K562 (cell line): ENCODE measurements around the gene GIPC3. TPM values are rescaled to one million over a fixed set of nuclear protein-coding genes. Genes with fewer than 3 reads are reported as not detected.

ENCODE experiments used
- ATAC-seq: fragments of 200-7000 bp; cut with Tn5 transposase; 3 replicates; pipeline ENCODE4 v1.9.1; 2020; ENCODE audit warnings: moderate library complexity
- BruUV-seq: library from RNA; stranded (reverse); fragments of 400-500 nt; replicated peaks from 2 replicates; lab custom pipeline; 2021; lab: Mats Ljungman, UMichigan
- CTCF ChIA-PET: fragments of 300-600 bp; formaldehyde crosslinking; extraction: SDS; loops from one replicate; lab custom pipeline; 2021; ENCODE audit warnings: low intra/inter-chr PET ratio; lab: Yijun Ruan, JAX
- POLR2A ChIA-PET: fragments of 300-600, 350-650 bp; sonication (Branson Sonifier 250); formaldehyde crosslinking; extraction: SDS; loops from one replicate; lab custom pipeline; 2021; ENCODE audit warnings: antibody characterized with exemption, inconsistent platforms; lab: Yijun Ruan, JAX
- DNase-seq, 4 experiments: peaks; one replicate each; pipeline versions ENCODE4 v3.0.0 to v3.0.0-alpha.2; 2011 to 2018; ENCODE audit warnings: low spot score in 3 of 4, mixed read lengths in 3 of 4; ENCODE audit errors: extremely low read depth in 1 of 4
- FAIRE-seq: peaks from 2 replicates; lab custom pipeline; 2011; peaks lifted over from hg19 to GRCh38; lab: Jason Lieb, UNC
- H2AFZ ChIP-seq: 2 replicates; pipeline ENCODE4 v1.6.0; 2011; ENCODE audit warnings: low read depth, low read length, control low read depth, inconsistent platforms
- H3K27ac ChIP-seq: fragments of 200-600 bp; 3 replicates; pipeline ENCODE4 v1.8.0; 2011; ENCODE audit warnings: low read depth, mild to moderate bottlenecking, control low read depth, inconsistent platforms, low read length, moderate library complexity, mixed read lengths; ENCODE audit errors: extremely low read depth
- H3K27me3 ChIP-seq, 2 experiments: fragments of 300-600 bp in 1 of 2; 2 replicates in 1 of 2; 3 replicates in 1 of 2; pipeline versions ENCODE4 v1.6.0 to v1.8.0; 2011; ENCODE audit warnings: inconsistent platforms in 2 of 2, low read length in 2 of 2, mild to moderate bottlenecking in 1 of 2, mixed read lengths in 1 of 2, moderate library complexity in 1 of 2; ENCODE audit not compliant: control insufficient read depth in 2 of 2, insufficient read depth in 2 of 2
- H3K36me3 ChIP-seq: fragments of 300-600 bp; 3 replicates; pipeline ENCODE4 v1.8.0; 2011; ENCODE audit warnings: mild to moderate bottlenecking, low read length, inconsistent platforms; ENCODE audit not compliant: control insufficient read depth, insufficient read depth
- H3K4me1 ChIP-seq, 2 experiments: fragments of 200-600 bp in 1 of 2; replicated peaks in 1 of 2; 2 replicates in 1 of 2; 3 replicates in 1 of 2; pipeline versions ENCODE4 v1.5.1 to v1.8.0; 2011; ENCODE audit warnings: inconsistent platforms in 2 of 2, low read length in 2 of 2, mild to moderate bottlenecking in 1 of 2, mixed read lengths in 1 of 2, moderate library complexity in 1 of 2; ENCODE audit not compliant: control insufficient read depth in 2 of 2, insufficient read depth in 2 of 2
- H3K4me2 ChIP-seq: 2 replicates; pipeline ENCODE4 v1.6.1; 2011; ENCODE audit warnings: low read length, control low read depth, inconsistent platforms, mixed read lengths; ENCODE audit not compliant: insufficient read depth
- H3K4me3 ChIP-seq: fragments of 200-600 bp; sonication (generic), shearing (Covaris generic); 2 replicates; pipeline ENCODE4 v1.5.1; 2016; ENCODE audit warnings: control low read depth, inconsistent platforms
- H3K79me2 ChIP-seq: fragments of 200-600 bp; 3 replicates; pipeline ENCODE4 v1.8.0; 2011; ENCODE audit warnings: low read length, inconsistent platforms; ENCODE audit not compliant: control insufficient read depth, insufficient read depth
- H3K9ac ChIP-seq, 2 experiments: 2 replicates each; pipeline versions ENCODE4 v1.6.0 to v1.6.1; 2011; ENCODE audit warnings: low read depth in 2 of 2, low read length in 2 of 2, control low read depth in 1 of 2, inconsistent platforms in 1 of 2, mild to moderate bottlenecking in 1 of 2, mixed read lengths in 1 of 2; ENCODE audit not compliant: insufficient read depth in 1 of 2
- H3K9me1 ChIP-seq: one replicate; pipeline ENCODE4 v1.6.0; 2011; ENCODE audit warnings: inconsistent platforms, mild to moderate bottlenecking, low read length, moderate library complexity; ENCODE audit not compliant: control insufficient read depth, insufficient read depth
- H3K9me3 ChIP-seq: replicated peaks from 2 replicates; pipeline ENCODE4 v1.5.1; 2011; ENCODE audit warnings: low read depth, low read length, inconsistent platforms; ENCODE audit not compliant: control insufficient read depth, insufficient read depth
- H4K20me1 ChIP-seq: replicated peaks from 2 replicates; pipeline ENCODE4 v1.6.1; 2011; ENCODE audit warnings: low read length, inconsistent platforms, mixed read lengths; ENCODE audit not compliant: control insufficient read depth, insufficient read depth
- BCOR ChIP-seq: fragments of 450-650 bp; IDR thresholded peaks from 2 replicates; pipeline ENCODE4 v1.6.1; 2016
- DPF2 ChIP-seq: fragments of 450-650 bp; IDR thresholded peaks from 2 replicates; pipeline ENCODE4 v1.6.1; 2016
- ETV1 ChIP-seq: fragments of 450-650 bp; conservative IDR thresholded peaks from 2 replicates; pipeline ENCODE4 v1.6.1; 2016; ENCODE audit warnings: missing genetic modification characterization, control low read depth, low read depth, missing compliant biosample characterization
- FOXA1 ChIP-seq: fragments of 450-650 bp; IDR thresholded peaks from 2 replicates; pipeline ENCODE4 v1.6.1; 2016; ENCODE audit warnings: mild to moderate bottlenecking, borderline replicate concordance
- NR1H2 ChIP-seq: sonication (generic); formaldehyde crosslinking; IDR thresholded peaks from 2 replicates; pipeline ENCODE4 v1.4.0; 2020; ENCODE audit warnings: mild to moderate bottlenecking, missing genetic modification reagents
- NR4A1 ChIP-seq, 2 experiments: fragments of 250-450 bp in 1 of 2; fragments of 450-650 bp in 1 of 2; sonication (Bioruptor Pico) in 1 of 2; IDR thresholded peaks; 2 replicates each; pipeline versions ENCODE4 v1.4.0 to v1.6.1; 2016 to 2020; ENCODE audit warnings: mild to moderate bottlenecking in 2 of 2, missing compliant biosample characterization in 1 of 2, missing genetic modification characterization in 1 of 2, moderate library complexity in 1 of 2
- POLR2A ChIP-seq: fragments of 450-650 bp; conservative IDR thresholded peaks from 2 replicates; pipeline ENCODE4 v1.6.1; 2016
- ZNF212 ChIP-seq: fragments of 450-650 bp; formaldehyde crosslinking; IDR thresholded peaks from 2 replicates; pipeline ENCODE4 v1.4.0; 2020; ENCODE audit warnings: mild to moderate bottlenecking
- ZNF431 ChIP-seq: sonication (generic); formaldehyde crosslinking; IDR thresholded peaks from 2 replicates; pipeline ENCODE4 v1.8.0; 2022; ENCODE audit warnings: mild to moderate bottlenecking, missing genetic modification reagents
- ZNF589 ChIP-seq: fragments of 200-800 bp; sonication (Bioruptor generic); IDR thresholded peaks from 2 replicates; pipeline ENCODE4 v1.6.1; 2016; ENCODE audit warnings: low read depth, missing genetic modification characterization, missing compliant biosample characterization
- WGBS: fragments of 100-300 bp; shearing (Covaris generic); methylation state at CpG from one replicate; pipeline ENCODE4 v1.1.6; 2016; ENCODE audit warnings: low coverage, mixed read lengths; ENCODE audit not compliant: insufficient coverage; ENCODE audit errors: missing lambda C conversion rate; 5-methylcytosine and 5-hydroxymethylcytosine counted together
- in situ Hi-C: fragments of 300-500 bp; cut with MboI; formaldehyde crosslinking; loops from 4 replicates; pipeline ENCODE4 v1.15.0; 2018; ENCODE audit warnings: inconsistent platforms, mixed read lengths
- intact Hi-C: fragments of 100-400 bp; cut with micrococcal nuclease; formaldehyde crosslinking; loops from 2 replicates; pipeline ENCODE4 v1.14.2; 2022
- polyA plus RNA-seq, 8 experiments: library from polyadenylated mRNA; depleted of rRNA in 4 of 8; stranded (reverse) in 5 of 8; unstranded in 3 of 8; fragments of >200 nt; fragmentation: Nextera tagmentation in 2 of 8; fragmentation: Illumina TruSeq in 1 of 8; extraction: Ambion mirVana in 2 of 8; extraction: Trizol in 1 of 8; gene quantifications; 2 replicates each; pipeline versions ENCODE4 v1.2.1 to v1.2.3, GENCODE V29; 2011 to 2014; ENCODE audit warnings: inconsistent platforms in 1 of 8, missing spikeins in 1 of 8
- total RNA-seq, 7 experiments: library from RNA; depleted of rRNA in 6 of 7; stranded (reverse); fragments of >200 nt in 6 of 7; fragmentation: Illumina TruSeq in 2 of 7; extraction: Trizol in 2 of 7; gene quantifications; 2 replicates each; pipeline versions ENCODE4 v1.2.1 to v1.2.3, GENCODE V29; 2011 to 2021; ENCODE audit warnings: low replicate concordance in 1 of 7
- TF ChIP-seq, protein P1 (sequence below): fragments of 250-450 bp; sonication (Bioruptor Pico); IDR thresholded peaks from 2 replicates; pipeline ENCODE4 v1.4.0; 2020; ENCODE audit warnings: borderline replicate concordance
- TF ChIP-seq, protein P2 (sequence below): fragments of 450-650 bp; IDR thresholded peaks from 2 replicates; pipeline ENCODE4 v1.6.1; 2016; ENCODE audit warnings: antibody characterized with exemption
- TF ChIP-seq, protein P3 (sequence below): fragments of 250-450 bp; sonication (Bioruptor Pico); IDR thresholded peaks from 2 replicates; pipeline ENCODE4 v1.8.0; 2022; ENCODE audit warnings: inconsistent platforms
- TF ChIP-seq, protein P4 (sequence below): fragments of 250-450 bp; sonication (Bioruptor Pico); IDR thresholded peaks from 2 replicates; pipeline ENCODE4 v1.5.0; 2020; ENCODE audit warnings: mild to moderate bottlenecking, borderline replicate concordance

The GIPC3 gene
- total and polyA plus RNA-seq, 9 of the 15 experiments (the other 6 are each of a cell fraction or from before 2014, with no cell fraction given), result 0.03 to 3.6 (median 1.5) TPM; not detected in 1

DNA sequence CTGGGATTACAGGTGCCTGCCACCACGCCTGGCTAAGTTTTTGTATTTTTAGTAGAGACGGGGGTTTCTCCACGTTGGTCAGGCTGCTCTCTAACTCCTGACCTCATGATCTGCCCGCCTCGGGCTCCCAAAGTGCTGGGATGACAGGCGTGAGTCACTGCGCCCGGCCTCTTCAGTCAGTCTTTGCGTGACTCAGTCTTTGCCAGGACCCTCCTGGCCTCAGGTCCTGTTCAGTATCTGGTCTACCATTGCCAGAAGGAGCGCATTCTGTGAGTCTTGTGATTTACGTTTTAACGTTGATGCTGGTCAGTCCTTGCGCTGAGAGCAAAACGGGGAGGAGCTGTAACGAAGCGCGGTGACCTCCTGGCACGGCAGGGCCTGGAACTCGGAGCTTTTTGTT is 20.1 kb upstream of the GIPC3 start:
- H3K9me3 ChIP-seq, result no peaks in the 10 kb centered on the region
- H4K20me1 ChIP-seq, result no peaks in the 10 kb centered on the region
- ChIA-PET CTCF (no interaction called here), POLR2A (interaction anchor here (0.7 to 0.9 kb wide), 2 partner anchors 26 to 197 kb away, joined by 3 read pairs; partner anchors contain the start of gene MRPL54)
- peak; percentile 73 for FAIRE-seq
- peak; percentile 16; the same call in 1 of the 3 replicates for ATAC-seq
- peak overlapping the region; percentile 48; the same call in 1 of the 3 replicates for H3K27ac ChIP-seq
- 46% methylated on average over 19 of the region's 19 CpGs for WGBS
- in situ Hi-C loops, result no loop called here
- H3K9ac ChIP-seq, result peak overlapping the region in 1 of 2 experiments; percentile 0; a peak in 1 of 4 replicates
- no peak overlapping the region; the same call in 1 of the 2 replicates for H3K4me2 ChIP-seq
- no peaks in the 10 kb centered on the region for H3K79me2 ChIP-seq
- DNase-seq, result peak in 1 of 4 experiments; percentile 67
- H3K27me3 ChIP-seq, result no peaks in the 10 kb centered on the region
- H3K4me3 ChIP-seq, result no peak overlapping the region
- H2AFZ ChIP-seq, result no peak overlapping the region
- peaks cover 16 to 54% of the 10 kb centered on the region in 2 experiments; a peak in 4 of 5 replicates for H3K4me1 ChIP-seq
- no peaks in the 10 kb centered on the region for H3K9me1 ChIP-seq
- H3K36me3 ChIP-seq, result no peaks in the 10 kb centered on the region
- intact Hi-C loops, result no loop called here
- BruUV-seq, result no TSS peak
- no peak for TF ChIP-seq ETV1
- no peak for TF ChIP-seq FOXA1
- TF ChIP-seq, protein P1, sequence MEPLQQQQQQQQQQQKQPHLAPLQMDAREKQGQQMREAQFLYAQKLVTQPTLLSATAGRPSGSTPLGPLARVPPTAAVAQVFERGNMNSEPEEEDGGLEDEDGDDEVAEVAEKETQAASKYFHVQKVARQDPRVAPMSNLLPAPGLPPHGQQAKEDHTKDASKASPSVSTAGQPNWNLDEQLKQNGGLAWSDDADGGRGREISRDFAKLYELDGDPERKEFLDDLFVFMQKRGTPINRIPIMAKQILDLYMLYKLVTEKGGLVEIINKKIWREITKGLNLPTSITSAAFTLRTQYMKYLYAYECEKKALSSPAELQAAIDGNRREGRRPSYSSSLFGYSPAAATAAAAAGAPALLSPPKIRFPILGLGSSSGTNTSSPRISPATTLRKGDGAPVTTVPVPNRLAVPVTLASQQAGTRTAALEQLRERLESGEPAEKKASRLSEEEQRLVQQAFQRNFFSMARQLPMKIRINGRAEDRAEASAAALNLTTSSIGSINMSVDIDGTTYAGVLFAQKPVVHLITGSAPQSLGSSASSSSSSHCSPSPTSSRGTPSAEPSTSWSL (CRISPR knock-in tag), result no peak
- TF ChIP-seq ZNF589 (CRISPR knock-in tag), result no peak; the same call in 1 of the 2 replicates
- TF ChIP-seq, protein P2, sequence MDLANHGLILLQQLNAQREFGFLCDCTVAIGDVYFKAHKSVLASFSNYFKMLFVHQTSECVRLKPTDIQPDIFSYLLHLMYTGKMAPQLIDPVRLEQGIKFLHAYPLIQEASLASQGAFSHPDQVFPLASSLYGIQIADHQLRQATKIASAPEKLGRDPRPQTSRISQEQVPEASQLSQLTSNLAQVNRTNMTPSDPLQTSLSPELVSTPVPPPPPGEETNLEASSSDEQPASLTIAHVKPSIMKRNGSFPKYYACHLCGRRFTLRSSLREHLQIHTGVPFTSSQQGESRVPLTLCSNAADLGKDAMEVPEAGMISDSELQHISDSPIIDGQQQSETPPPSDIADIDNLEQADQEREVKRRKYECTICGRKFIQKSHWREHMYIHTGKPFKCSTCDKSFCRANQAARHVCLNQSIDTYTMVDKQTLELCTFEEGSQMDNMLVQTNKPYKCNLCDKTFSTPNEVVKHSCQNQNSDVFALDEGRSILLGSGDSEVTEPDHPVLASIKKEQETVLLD, result no peak
- no peak for TF ChIP-seq POLR2A
- TF ChIP-seq ZNF431 (CRISPR knock-in tag), result no peak
- no peak for TF ChIP-seq BCOR
- 0 out of 2 replicates have a peak, but pooled peaks have one; percentile 43 for TF ChIP-seq DPF2
- no peak for TF ChIP-seq NR1H2
- TF ChIP-seq NR4A1 (CRISPR knock-in tag; IDR thresholded peaks at IDR 0.05), result no peak
- no peak for TF ChIP-seq NR4A1 (tag; IDR thresholded peaks at IDR 0.05)
- no peak for TF ChIP-seq ZNF212 (CRISPR knock-in tag)
- TF ChIP-seq, protein P3, sequence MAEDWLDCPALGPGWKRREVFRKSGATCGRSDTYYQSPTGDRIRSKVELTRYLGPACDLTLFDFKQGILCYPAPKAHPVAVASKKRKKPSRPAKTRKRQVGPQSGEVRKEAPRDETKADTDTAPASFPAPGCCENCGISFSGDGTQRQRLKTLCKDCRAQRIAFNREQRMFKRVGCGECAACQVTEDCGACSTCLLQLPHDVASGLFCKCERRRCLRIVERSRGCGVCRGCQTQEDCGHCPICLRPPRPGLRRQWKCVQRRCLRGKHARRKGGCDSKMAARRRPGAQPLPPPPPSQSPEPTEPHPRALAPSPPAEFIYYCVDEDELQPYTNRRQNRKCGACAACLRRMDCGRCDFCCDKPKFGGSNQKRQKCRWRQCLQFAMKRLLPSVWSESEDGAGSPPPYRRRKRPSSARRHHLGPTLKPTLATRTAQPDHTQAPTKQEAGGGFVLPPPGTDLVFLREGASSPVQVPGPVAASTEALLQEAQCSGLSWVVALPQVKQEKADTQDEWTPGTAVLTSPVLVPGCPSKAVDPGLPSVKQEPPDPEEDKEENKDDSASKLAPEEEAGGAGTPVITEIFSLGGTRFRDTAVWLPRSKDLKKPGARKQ, result no peak
- TF ChIP-seq, protein P4, sequence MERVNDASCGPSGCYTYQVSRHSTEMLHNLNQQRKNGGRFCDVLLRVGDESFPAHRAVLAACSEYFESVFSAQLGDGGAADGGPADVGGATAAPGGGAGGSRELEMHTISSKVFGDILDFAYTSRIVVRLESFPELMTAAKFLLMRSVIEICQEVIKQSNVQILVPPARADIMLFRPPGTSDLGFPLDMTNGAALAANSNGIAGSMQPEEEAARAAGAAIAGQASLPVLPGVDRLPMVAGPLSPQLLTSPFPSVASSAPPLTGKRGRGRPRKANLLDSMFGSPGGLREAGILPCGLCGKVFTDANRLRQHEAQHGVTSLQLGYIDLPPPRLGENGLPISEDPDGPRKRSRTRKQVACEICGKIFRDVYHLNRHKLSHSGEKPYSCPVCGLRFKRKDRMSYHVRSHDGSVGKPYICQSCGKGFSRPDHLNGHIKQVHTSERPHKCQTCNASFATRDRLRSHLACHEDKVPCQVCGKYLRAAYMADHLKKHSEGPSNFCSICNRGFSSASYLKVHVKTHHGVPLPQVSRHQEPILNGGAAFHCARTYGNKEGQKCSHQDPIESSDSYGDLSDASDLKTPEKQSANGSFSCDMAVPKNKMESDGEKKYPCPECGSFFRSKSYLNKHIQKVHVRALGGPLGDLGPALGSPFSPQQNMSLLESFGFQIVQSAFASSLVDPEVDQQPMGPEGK (CRISPR knock-in tag), result no peak
